T-helper 17 cell (primary cell): Measurements from ENCODE around the gene BRINP3. TPM values are rescaled to one million over a fixed set of nuclear protein-coding genes. Genes with fewer than 3 reads are reported as not detected.

Experiments
- ATAC-seq: fragments of 150-1000 bp; cut with Tn5 transposase; 2 replicates; pipeline ENCODE4 v1.10.0; 2021; ENCODE audit warnings: mild to moderate bottlenecking, moderate library complexity
- DNase-seq, 3 donors: peaks; one replicate each; pipeline versions ENCODE4 v3.0.0 to v3.0.0-alpha.2; 2020 to 2021
- H3K9me3 ChIP-seq: one replicate; pipeline ENCODE4 v1.7.0; 2013; ENCODE audit warnings: low read length, mild to moderate bottlenecking; ENCODE audit not compliant: control insufficient read depth, poor library complexity, severe bottlenecking
- H3K27ac Mint-ChIP-seq: one replicate; pipeline ENCODE4 v1.8.0; 2022; ENCODE audit warnings: mild to moderate bottlenecking, moderate library complexity, mixed read lengths
- H3K27me3 Mint-ChIP-seq: one replicate; pipeline ENCODE4 v1.8.0; 2022; ENCODE audit warnings: mixed read lengths
- H3K36me3 Mint-ChIP-seq: one replicate; pipeline ENCODE4 v1.8.0; 2022; ENCODE audit warnings: low read depth, mixed read lengths
- H3K4me1 Mint-ChIP-seq: one replicate; pipeline ENCODE4 v1.8.0; 2022; ENCODE audit warnings: mild to moderate bottlenecking, mixed read lengths
- H3K4me3 Mint-ChIP-seq: one replicate; pipeline ENCODE4 v1.8.0; 2022; ENCODE audit warnings: mild to moderate bottlenecking, moderate library complexity, mixed read lengths
- total RNA-seq, 4 donors: library from RNA in 2 of 4; stranded (reverse) in 2 of 4; gene quantifications; one replicate each; pipeline ENCODE4 v1.2.3 and lab custom pipeline; 2022 to 2026

The BRINP3 gene
- total RNA-seq, 2 donors from 2014 or later = not detected

DNA sequence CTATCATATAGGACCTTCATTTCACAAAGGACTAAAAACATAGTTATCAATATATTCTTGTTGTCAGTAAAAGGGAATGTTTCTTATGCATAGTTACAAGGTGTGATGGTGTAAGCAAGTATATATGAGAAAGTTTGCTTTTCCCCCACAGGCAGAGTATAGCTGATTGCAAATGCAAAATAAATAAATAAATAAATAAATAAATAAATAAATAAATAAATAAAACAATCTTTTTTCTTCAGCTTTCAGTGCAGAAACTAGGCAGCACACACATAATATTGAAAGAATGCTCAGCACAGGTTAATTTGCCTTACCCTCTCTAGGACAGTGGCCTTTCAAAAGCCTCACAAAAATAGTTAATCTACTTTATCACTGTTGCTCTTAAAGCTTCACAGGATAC lies 138.8 kb downstream of the BRINP3 start:
- H3K9me3 ChIP-seq = no peaks in the 10 kb centered on the region
- ATAC-seq (no peak), DNase-seq (no peak)
- Mint-ChIP-seq H3K27me3 (no peaks in the 10 kb centered on the region), H3K4me3 (no peak overlapping the region), H3K36me3 (no peaks in the 10 kb centered on the region), H3K27ac (no peak overlapping the region), H3K4me1 (no peaks in the 10 kb centered on the region)

DNA sequence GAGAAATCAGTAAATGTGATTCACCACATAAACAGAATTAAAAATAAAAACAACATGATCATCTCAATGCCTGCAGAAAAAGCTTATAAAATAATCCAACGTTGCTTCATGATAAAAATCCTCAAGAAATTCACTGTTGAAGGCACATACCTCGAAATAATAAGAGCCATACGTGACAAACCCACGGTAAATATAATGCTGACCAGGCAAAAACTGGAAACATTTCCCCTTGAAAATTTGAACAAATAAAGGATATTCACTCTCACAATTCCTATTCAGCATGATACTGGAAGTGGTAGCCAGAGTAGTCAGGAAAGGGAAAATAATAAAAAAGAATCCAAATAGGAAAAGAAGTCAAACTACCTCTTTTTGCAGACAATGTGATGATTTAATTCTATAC lies 148.8 kb downstream of the BRINP3 start:
- H3K27me3 Mint-ChIP-seq = no peaks in the 10 kb centered on the region
- H3K4me1 Mint-ChIP-seq = no peaks in the 10 kb centered on the region
- no peak for ATAC-seq
- H3K9me3 ChIP-seq = no peaks in the 10 kb centered on the region
- no peaks in the 10 kb centered on the region for H3K36me3 Mint-ChIP-seq
- DNase-seq = no peak
- H3K27ac Mint-ChIP-seq = no peak overlapping the region
- no peak overlapping the region for H3K4me3 Mint-ChIP-seq

DNA sequence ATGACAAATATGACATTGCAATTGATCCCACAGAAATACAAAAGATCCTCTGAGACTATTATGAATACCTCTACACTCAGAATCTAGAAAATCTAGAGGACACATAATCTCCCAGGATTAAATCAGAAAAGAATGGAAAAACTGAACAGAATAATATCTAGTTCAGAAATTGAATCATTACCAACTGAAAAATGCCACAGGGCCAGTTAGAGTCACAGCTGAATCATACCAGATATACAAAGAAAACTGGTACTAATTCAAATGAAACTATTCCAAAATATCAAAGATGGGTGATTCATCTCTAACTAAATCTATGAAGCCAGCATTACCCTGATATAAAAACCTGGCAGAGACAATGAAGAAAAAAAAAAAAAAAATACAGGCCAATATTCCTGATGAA lies 149.3 kb downstream of the BRINP3 start:
- H3K27me3 Mint-ChIP-seq = no peaks in the 10 kb centered on the region
- DNase-seq = no peak

DNA sequence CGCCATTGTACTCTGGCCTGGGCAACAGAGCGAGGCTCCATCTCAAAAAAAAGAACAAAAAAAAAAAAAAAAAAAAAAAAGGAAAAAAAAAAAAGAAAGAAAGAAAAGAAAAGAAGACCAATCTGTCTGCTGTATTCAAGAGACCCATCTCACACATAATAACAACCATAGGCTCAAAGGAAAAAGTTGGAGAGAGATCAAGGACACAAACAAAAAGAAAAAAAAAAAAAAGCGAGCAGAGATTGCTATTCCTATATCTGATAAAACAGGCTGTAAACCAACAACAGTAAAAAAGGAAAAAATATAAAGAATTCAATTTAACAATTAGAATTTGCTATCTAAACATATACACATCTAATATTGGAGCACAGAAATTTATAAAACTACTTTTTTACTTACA lies 150.4 kb downstream of the BRINP3 start:
- Mint-ChIP-seq H3K4me1 (no peaks in the 10 kb centered on the region), H3K27me3 (no peaks in the 10 kb centered on the region), H3K36me3 (no peaks in the 10 kb centered on the region), H3K4me3 (no peak overlapping the region), H3K27ac (no peak overlapping the region)
- no peak for DNase-seq
- no peak for ATAC-seq
- no peaks in the 10 kb centered on the region for H3K9me3 ChIP-seq

More for the DNA sequence above, 149.3 kb downstream of the BRINP3 start:
- no peaks in the 10 kb centered on the region for H3K9me3 ChIP-seq
- Mint-ChIP-seq H3K4me1 (no peaks in the 10 kb centered on the region), H3K36me3 (no peaks in the 10 kb centered on the region), H3K27ac (no peak overlapping the region), H3K4me3 (no peak overlapping the region)
- no peak for ATAC-seq

DNA sequence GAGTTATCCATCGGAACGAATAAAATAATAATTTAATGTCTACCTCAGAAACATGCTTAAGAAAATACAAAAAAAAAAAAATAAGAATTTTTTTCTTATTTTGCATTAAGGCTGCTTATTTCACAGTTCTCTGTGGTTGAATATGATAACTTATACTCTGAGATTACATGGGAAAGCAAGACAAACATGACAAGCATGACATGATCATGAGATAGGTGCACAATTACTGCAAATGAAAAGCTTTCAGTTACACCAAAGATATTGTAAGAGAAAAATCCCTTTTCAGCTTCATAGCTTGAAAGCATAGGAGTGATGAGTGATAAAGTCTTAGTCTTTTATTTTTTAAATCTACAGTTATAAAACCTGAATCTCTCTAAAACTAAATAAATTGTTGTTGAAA lies 154.1 kb downstream of the BRINP3 start:
- Mint-ChIP-seq H3K27ac (no peak overlapping the region), H3K36me3 (no peaks in the 10 kb centered on the region), H3K27me3 (no peaks in the 10 kb centered on the region), H3K4me3 (no peak overlapping the region), H3K4me1 (no peaks in the 10 kb centered on the region)
- no peak for DNase-seq
- H3K9me3 ChIP-seq = no peaks in the 10 kb centered on the region
- no peak for ATAC-seq

DNA sequence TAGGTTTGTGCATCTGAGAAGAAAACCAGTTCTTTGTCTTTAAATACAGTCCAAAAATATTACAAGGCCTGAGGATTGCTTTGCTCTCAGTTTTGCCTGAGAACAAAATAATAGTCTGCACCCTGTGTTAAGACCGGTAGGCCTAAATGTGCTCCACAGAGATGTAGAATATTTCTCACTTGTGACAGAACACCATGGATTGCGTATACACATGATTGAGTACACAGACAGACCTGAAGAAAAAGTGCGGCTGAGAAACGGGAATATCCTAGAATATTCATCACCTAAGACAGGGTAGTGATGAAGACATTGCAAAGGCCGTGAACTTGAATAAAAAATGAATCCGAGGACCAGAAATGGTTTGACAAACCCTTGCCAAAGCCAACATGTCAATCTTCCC lies 155.4 kb downstream of the BRINP3 start:
- Mint-ChIP-seq H3K27ac (no peak overlapping the region), H3K4me3 (no peak overlapping the region), H3K36me3 (no peaks in the 10 kb centered on the region), H3K4me1 (no peaks in the 10 kb centered on the region), H3K27me3 (no peaks in the 10 kb centered on the region)
- H3K9me3 ChIP-seq = no peaks in the 10 kb centered on the region
- ATAC-seq = no peak
- no peak for DNase-seq

DNA sequence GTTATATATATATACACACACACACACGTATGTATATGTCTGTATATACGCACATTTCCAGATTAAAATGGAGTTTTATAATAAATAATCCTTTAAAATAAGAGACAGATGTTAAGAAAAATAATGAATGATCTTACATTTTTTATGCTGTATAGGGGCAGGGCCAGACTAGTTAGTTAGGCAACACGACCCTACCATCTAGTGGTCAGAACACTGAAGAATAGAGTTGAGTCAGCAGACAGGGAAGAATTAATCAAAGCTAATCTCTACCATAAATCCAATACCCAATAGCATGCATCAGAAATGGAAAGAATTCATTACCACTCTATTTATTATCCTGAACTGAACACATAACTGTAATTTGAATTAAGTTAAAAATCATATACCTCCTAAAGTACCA lies 156.7 kb downstream of the BRINP3 start:
- Mint-ChIP-seq H3K4me3 (no peak overlapping the region), H3K36me3 (no peaks in the 10 kb centered on the region), H3K27me3 (no peaks in the 10 kb centered on the region), H3K4me1 (no peaks in the 10 kb centered on the region), H3K27ac (no peak overlapping the region)
- H3K9me3 ChIP-seq = no peaks in the 10 kb centered on the region
- no peak for DNase-seq
- ATAC-seq = no peak

DNA sequence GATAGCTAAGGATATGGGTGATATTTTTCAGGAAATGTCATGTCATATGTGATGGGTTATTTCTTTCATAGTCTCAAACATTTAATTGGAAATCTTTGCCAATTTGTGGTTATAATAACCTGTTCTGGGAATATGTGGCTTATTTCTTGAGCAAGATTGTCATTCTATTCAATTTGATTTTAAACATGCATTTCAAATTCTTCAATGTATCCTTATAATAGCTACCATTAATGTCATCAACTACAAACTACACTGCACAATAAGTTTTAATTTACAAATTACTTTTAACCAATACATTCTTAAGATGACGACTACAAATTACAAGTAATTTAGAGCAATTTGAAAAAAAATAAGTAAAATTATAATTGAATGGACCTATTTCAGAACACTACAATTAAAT lies 164.9 kb downstream of the BRINP3 start:
- no peak for DNase-seq
- H3K9me3 ChIP-seq = no peaks in the 10 kb centered on the region

DNA sequence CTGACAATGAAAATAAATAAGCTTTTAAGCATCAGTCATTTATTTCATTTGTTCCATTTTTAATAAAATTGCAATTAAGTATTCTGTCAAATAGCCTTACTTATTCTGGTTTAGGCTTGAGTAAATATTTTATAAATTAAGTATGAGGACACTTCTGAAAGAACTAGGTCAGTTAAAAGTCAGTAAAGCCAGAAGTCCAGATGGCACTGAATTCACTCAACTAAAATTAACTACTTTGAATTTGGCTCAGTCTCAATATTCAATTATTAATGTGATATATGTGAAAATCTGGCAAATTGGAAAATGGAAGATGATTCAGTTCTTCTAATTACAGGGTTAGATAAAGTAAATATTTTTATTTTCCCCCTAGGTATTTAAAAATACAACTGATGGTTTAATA lies 174.2 kb downstream of the BRINP3 start:
- ATAC-seq = no peak
- H3K36me3 Mint-ChIP-seq = no peaks in the 10 kb centered on the region
- H3K4me3 Mint-ChIP-seq = no peak overlapping the region
- no peaks in the 10 kb centered on the region for H3K27me3 Mint-ChIP-seq
- H3K9me3 ChIP-seq = no peaks in the 10 kb centered on the region
- H3K27ac Mint-ChIP-seq = no peak overlapping the region
- DNase-seq = no peak
- no peaks in the 10 kb centered on the region for H3K4me1 Mint-ChIP-seq

More for the DNA sequence above, 164.9 kb downstream of the BRINP3 start:
- ATAC-seq = no peak
- no peak overlapping the region for H3K4me3 Mint-ChIP-seq
- no peaks in the 10 kb centered on the region for H3K27me3 Mint-ChIP-seq
- H3K36me3 Mint-ChIP-seq = no peaks in the 10 kb centered on the region
- H3K4me1 Mint-ChIP-seq = no peaks in the 10 kb centered on the region
- H3K27ac Mint-ChIP-seq = no peak overlapping the region

DNA sequence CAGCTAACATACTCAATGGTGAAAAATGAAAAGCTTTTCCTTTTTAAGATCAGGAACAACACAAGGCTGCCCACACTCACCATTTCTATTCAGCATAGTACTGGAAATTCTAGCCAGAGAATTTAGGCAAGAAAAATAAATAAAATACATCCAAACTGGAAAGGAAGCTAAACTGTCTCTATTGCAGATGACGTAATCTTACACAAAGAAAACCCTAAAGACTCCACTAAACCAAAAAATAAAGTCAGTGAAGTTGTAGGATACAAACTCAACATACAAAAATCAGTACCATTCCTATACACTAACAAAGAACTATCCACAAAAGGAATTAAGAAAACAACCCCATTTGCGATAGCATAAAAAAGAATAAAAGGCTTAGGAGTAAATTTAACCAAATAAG lies 181.2 kb downstream of the BRINP3 start:
- H3K4me3 Mint-ChIP-seq = no peak overlapping the region

DNA sequence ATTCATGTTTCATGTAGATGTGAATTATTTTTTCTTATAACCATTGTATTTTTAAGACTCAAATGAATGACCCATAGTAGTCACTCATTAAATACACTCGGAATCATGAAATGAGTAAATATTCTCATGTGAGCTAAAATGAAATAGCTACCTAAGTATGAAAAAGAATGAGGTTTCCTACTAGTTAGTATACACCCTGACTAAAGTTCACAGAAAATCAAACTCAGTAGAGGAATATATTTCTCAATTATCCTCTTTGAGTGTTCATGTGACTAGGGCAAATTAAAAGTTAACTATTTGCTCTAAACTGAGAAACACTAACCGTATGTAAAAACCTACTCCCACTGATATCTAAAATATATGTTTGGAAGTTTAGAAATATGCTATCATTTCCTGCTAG lies 187.8 kb downstream of the BRINP3 start:
- ATAC-seq (no peak), DNase-seq (no peak)
- H3K27ac Mint-ChIP-seq = no peak overlapping the region
- no peaks in the 10 kb centered on the region for H3K36me3 Mint-ChIP-seq
- no peak overlapping the region for H3K4me3 Mint-ChIP-seq
- no peaks in the 10 kb centered on the region for H3K9me3 ChIP-seq
- H3K27me3 Mint-ChIP-seq = no peaks in the 10 kb centered on the region
- H3K4me1 Mint-ChIP-seq = no peaks in the 10 kb centered on the region

More for the DNA sequence above, 181.2 kb downstream of the BRINP3 start:
- H3K9me3 ChIP-seq = no peaks in the 10 kb centered on the region
- no peaks in the 10 kb centered on the region for H3K36me3 Mint-ChIP-seq
- H3K27ac Mint-ChIP-seq = no peak overlapping the region
- no peak for ATAC-seq
- no peaks in the 10 kb centered on the region for H3K4me1 Mint-ChIP-seq
- H3K27me3 Mint-ChIP-seq = no peaks in the 10 kb centered on the region
- DNase-seq = no peak

DNA sequence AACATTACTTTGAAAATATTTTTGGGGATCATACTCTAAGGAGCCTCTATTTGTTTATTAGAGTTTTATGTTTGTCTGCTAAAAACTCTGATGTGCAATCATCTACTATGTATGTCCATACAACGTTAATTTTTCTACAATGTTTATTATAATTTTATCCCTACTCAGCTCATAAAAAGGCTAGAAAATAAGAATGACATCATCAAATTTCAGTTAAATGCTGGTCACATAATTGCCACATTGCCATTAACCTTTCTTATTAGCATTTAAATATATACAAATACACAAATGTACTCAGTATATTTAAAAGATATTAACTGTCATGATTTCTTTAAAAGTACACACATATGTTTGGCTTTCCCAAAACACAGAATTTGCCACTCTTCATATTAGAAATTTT lies 191.6 kb downstream of the BRINP3 start:
- Mint-ChIP-seq H3K36me3 (no peaks in the 10 kb centered on the region), H3K27me3 (no peaks in the 10 kb centered on the region), H3K27ac (no peak overlapping the region), H3K4me3 (no peak overlapping the region), H3K4me1 (no peaks in the 10 kb centered on the region)
- ATAC-seq (no peak), DNase-seq (no peak)
- no peaks in the 10 kb centered on the region for H3K9me3 ChIP-seq

DNA sequence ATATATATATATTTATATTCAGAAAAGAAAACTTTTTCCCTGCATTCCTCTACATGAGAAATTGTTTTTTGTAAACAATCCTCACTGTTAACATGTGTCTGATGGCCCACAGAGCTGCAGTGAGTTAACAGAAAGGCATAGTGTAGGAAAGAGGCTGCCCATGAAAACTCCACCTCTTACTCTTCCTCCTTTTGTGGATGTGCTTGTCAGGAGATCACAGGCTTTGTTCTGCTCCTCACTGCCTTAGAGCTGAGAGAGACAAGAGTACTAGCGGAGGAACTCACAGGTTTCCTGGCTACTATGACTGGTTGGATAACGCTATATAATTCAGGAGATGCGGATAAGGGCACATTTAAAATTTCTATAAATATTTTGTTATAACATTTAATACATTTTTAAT lies 200.6 kb downstream of the BRINP3 start:
- Mint-ChIP-seq H3K4me1 (no peaks in the 10 kb centered on the region), H3K27me3 (no peaks in the 10 kb centered on the region), H3K27ac (no peak overlapping the region), H3K4me3 (no peak overlapping the region), H3K36me3 (no peaks in the 10 kb centered on the region)
- DNase-seq (no peak), ATAC-seq (no peak)
- H3K9me3 ChIP-seq = peaks cover 3% of the 10 kb centered on the region

DNA sequence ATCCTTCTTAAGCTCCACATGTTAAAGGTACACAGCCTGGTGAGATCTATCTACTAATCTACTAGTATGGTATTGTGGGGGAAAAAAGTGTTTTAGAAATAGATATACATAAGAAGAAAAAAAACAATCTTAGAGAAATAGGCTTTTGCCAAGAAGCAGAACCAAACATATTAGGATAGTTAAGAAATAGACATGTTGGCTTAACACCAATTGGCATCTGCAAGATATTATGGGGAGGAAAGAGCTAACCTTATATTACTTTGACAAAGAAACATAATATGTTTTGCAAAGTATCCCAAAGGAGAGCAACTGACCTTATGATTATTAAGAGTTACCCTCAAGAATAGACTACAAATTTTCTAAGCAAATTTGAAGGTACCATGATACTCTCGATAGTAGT lies 202.9 kb downstream of the BRINP3 start:
- Mint-ChIP-seq H3K4me3 (no peak overlapping the region), H3K27ac (no peak overlapping the region), H3K27me3 (no peaks in the 10 kb centered on the region), H3K36me3 (no peaks in the 10 kb centered on the region), H3K4me1 (no peaks in the 10 kb centered on the region)
- ATAC-seq (no peak), DNase-seq (no peak)
- peaks cover 3% of the 10 kb centered on the region for H3K9me3 ChIP-seq

DNA sequence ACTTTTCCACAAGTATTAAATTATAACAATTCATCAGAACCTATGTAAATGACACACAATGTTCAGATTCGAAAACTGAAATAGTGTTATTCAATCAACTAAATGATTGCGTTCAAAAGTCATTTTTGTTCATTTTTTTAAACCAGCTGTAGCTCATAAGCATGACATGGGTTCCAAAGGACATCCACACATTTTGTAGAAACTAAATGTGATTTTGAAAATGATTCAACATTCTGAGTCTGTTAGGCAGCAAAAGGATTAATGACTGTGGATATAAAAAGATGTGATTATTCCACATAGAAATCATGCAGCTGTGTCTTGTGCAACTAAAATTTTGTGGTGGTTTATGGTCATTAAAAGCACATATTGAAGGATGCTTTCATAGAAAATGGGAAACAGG lies 204.5 kb downstream of the BRINP3 start:
- no peaks in the 10 kb centered on the region for H3K36me3 Mint-ChIP-seq
- no peaks in the 10 kb centered on the region for H3K27me3 Mint-ChIP-seq
- no peak for ATAC-seq
- H3K4me1 Mint-ChIP-seq = no peaks in the 10 kb centered on the region
- peaks cover 3% of the 10 kb centered on the region for H3K9me3 ChIP-seq
- no peak for DNase-seq
- H3K27ac Mint-ChIP-seq = no peak overlapping the region
- no peak overlapping the region for H3K4me3 Mint-ChIP-seq
